ENCODE results near the gene ADGRA3.
A peak's percentile ranks its signal among the peaks of the same experiment; 100 is the strongest.

Gene ADGRA3

DNA sequence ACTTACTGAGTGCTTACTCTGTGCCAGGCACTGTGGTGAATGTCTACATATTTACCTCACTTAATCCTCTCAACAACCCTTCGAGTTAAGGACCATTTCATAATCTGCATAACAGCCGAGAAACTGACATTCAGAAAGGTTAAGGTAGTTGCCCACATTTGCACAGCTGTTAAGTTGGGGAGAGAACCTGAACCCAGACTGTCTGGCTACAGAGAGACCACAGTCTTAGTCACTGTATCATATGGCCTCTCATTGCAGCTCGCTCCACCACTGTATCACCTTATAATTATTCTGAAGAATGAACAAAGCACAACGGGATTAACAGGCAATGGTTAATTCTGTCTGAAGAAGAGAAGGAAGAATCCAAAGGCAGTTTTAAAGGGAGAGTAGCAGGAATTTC lies 98.5 kb downstream of the ADGRA3 start:
- no peak overlapping the region for H3K4me3 ChIP-seq (replicated peaks; ENCODE audit: low read depth, low read length)
- no peak for DNase-seq (ENCODE audit: extremely low read depth, low read depth)
- TF ChIP-seq, protein P1, sequence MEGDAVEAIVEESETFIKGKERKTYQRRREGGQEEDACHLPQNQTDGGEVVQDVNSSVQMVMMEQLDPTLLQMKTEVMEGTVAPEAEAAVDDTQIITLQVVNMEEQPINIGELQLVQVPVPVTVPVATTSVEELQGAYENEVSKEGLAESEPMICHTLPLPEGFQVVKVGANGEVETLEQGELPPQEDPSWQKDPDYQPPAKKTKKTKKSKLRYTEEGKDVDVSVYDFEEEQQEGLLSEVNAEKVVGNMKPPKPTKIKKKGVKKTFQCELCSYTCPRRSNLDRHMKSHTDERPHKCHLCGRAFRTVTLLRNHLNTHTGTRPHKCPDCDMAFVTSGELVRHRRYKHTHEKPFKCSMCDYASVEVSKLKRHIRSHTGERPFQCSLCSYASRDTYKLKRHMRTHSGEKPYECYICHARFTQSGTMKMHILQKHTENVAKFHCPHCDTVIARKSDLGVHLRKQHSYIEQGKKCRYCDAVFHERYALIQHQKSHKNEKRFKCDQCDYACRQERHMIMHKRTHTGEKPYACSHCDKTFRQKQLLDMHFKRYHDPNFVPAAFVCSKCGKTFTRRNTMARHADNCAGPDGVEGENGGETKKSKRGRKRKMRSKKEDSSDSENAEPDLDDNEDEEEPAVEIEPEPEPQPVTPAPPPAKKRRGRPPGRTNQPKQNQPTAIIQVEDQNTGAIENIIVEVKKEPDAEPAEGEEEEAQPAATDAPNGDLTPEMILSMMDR (IDR thresholded peaks at IDR 0.05; ENCODE audit: low read depth, low read length, missing control alignments), result no peak

DNA sequence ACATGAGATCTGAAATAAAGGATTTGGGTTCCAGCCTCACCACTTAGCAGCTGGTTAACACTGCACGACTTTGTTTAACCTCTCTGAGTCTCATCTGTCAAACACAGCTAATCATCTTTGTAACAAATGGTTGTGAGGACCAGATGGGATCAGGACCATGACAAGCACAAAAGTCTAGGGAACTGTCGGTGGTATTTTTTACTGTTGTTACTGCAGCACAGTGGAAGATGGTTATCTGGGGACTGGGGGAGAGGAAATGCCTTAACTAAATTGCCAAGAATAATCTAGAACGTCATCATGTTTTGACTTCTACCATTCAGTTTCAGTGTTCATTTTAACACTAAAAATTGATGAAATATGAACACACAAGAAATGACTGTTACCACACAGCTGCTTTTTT lies 99.5 kb downstream of the ADGRA3 start:
- TF ChIP-seq, protein P1 (IDR thresholded peaks at IDR 0.05; ENCODE audit: low read depth, low read length, missing control alignments), result no peak
- DNase-seq (ENCODE audit: extremely low read depth, low read depth), result no peak
- no peak overlapping the region for H3K4me3 ChIP-seq (replicated peaks; ENCODE audit: low read depth, low read length)

DNA sequence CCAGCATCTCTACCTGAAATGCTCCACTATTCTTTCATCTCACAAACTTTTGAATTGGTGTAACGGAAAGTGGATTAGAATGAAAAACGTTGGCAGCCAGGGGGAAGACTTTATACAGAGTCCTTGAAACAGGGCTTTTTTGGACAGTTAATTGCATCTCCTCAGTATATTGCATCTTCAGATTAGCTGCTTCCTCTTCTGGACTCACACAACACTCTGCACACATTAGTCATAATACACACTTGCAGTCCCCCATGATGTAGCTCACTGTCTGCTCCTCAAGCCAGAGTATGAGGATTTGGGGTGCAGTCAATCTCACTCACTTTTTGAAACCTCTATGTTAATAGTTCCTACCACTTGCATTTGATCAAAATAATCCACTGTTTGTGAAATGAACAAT lies 101.0 kb downstream of the ADGRA3 start:
- TF ChIP-seq, protein P1 (IDR thresholded peaks at IDR 0.05; ENCODE audit: low read depth, low read length, missing control alignments), result no peak
- DNase-seq (ENCODE audit: extremely low read depth, low read depth), result no peak
- no peak overlapping the region for H3K4me3 ChIP-seq (replicated peaks; ENCODE audit: low read depth, low read length)

DNA sequence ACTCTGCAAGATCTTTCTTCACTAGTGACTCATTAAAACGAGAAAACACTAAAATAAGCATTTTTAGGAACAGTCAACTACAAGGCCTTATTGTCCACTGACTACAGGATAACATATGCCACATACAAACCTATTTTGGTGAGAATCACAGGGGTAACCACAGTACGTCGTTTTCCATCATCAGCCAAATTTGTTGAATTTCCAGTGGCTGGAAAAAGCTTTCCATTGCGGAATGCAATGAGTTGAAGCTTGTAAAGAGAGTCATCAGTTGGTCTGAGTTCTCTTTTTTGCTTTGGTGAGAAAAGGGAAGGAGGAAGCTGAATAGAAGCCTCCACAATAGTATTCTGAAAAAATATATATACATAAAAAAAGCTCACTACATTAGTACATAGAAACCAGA lies 102.4 kb downstream of the ADGRA3 start:
- DNase-seq (ENCODE audit: extremely low read depth, low read depth), result no peak
- no peak overlapping the region for H3K4me3 ChIP-seq (replicated peaks; ENCODE audit: low read depth, low read length)
- TF ChIP-seq, protein P1 (IDR thresholded peaks at IDR 0.05; ENCODE audit: low read depth, low read length, missing control alignments), result no peak

DNA sequence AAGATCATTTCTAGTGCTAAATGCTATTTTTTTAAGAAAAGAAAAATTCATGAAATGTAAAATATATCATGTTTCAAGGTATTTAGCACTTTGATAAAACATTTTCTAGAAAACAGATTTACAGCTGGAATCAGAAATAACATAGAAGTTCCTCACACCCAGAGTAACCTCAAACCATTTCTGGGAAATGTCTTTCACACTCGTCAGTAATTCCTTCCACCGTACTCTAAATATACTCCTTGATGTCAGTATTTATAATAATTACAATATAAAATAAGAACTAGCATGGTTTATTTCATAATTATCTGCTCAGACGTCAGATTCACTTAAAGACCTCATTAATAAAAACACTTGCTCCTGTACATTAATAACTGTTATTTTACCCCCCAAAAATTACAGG lies 103.9 kb downstream of the ADGRA3 start:
- TF ChIP-seq, protein P1 (IDR thresholded peaks at IDR 0.05; ENCODE audit: low read depth, low read length, missing control alignments), result no peak
- no peak for DNase-seq (ENCODE audit: extremely low read depth, low read depth)
- H3K4me3 ChIP-seq (replicated peaks; ENCODE audit: low read depth, low read length), result no peak overlapping the region

DNA sequence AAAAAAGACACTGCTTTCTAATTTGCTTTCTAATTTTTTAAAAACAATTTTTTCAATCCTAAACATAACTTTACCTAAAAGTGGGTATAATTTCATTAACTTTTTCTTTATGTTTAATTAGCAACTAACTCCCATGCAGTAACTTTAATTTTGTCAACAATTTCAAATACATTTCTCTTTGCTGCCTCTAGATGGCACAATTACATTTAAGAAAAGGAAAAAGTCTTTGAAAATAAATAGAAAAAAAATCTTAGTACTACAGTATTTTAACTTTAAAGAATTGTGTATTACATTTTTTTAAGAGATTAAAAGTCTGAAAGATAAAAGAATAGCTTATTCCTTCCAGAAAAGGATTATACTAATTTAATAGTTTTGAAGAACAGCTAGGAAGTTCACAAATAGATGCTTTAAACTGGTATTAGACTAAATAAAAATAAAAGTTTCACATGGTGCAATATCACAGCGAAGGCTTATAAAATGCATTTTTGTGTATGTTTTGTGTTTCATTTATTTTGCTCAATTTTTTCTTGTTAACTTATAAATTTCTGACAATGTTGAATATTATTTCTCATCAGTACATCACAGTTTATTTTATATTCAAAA lies 105.1 kb downstream of the ADGRA3 start:
- DNase-seq (ENCODE audit: extremely low read depth, low read depth), result no peak
- H3K4me3 ChIP-seq (replicated peaks; ENCODE audit: low read depth, low read length), result no peak overlapping the region
- TF ChIP-seq, protein P1 (IDR thresholded peaks at IDR 0.05; ENCODE audit: low read depth, low read length, missing control alignments), result peak; percentile 23

DNA sequence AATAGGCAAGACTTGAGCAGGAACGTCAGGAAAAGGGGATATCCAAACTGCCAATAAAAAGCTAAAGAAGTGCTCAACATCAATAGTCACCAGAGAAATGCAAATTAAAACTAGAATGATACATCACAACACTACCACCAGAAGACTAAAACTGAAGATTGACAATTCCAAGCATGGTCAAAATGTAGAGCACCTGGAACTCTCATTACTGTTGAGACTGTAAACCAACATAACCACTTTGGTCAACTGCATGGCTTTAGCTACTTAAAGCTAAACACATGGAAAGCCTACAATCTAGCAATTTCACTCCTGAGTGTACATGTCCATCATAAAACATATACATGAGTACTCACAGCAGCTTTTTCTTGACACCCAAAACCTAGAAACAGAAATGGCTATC lies 107.4 kb downstream of the ADGRA3 start:
- no peak for DNase-seq (ENCODE audit: extremely low read depth, low read depth)
- TF ChIP-seq, protein P1 (IDR thresholded peaks at IDR 0.05; ENCODE audit: low read depth, low read length, missing control alignments), result no peak
- no peak overlapping the region for H3K4me3 ChIP-seq (replicated peaks; ENCODE audit: low read depth, low read length)

All from HFF-Myc (cell line).